Stomach (tissue), 9 donors: ENCODE measurements around the gene KLKB1. TPM values are rescaled to one million over a fixed set of nuclear protein-coding genes. Genes with fewer than 3 reads are reported as not detected.

ENCODE experiments used
- DNase-seq, 2 donors: peaks; one replicate each; pipeline versions ENCODE4 v3.0.0 to v3.0.0-alpha.2; 2013 to 2019
- H3K27ac ChIP-seq, 5 donors: fragments of 200-600 bp in 4 of 5; sonication (generic) in 4 of 5; one replicate each; pipeline ENCODE4 v1.5.1; 2013 to 2019; ENCODE audit warnings: mild to moderate bottlenecking in 1 of 5, moderate library complexity in 1 of 5
- H3K27me3 ChIP-seq, 3 donors: fragments of 200-600 bp; sonication (generic); one replicate each; pipeline ENCODE4 v1.5.1; 2017 to 2019; ENCODE audit warnings: mixed run types in 1 of 3
- H3K36me3 ChIP-seq, 4 donors: fragments of 200-600 bp; sonication (generic); 1 replicate in 3 of 4; 2 replicates in 1 of 4; pipeline ENCODE4 v1.5.1; 2016 to 2019
- H3K4me1 ChIP-seq, 4 donors: fragments of 200-600 bp; sonication (generic); one replicate each; pipeline ENCODE4 v1.5.1; 2016 to 2019
- H3K4me3 ChIP-seq, 4 donors: fragments of 200-600 bp; sonication (generic) in 3 of 4; one replicate each; pipeline ENCODE4 v1.5.1; 2016 to 2019; ENCODE audit warnings: mild to moderate bottlenecking in 1 of 4
- H3K9me3 ChIP-seq, 4 donors: fragments of 200-600 bp; sonication (generic); one replicate each; pipeline ENCODE4 v1.5.1; 2016 to 2019
- CTCF ChIP-seq, 7 experiments: fragments of 450-650 bp in 4 of 7; fragments of 200-600 bp in 3 of 7; sonication (generic) in 3 of 7; IDR thresholded peaks; one replicate each; pipeline ENCODE4 v1.5.1; 2016 to 2019; ENCODE audit warnings: antibody characterized with exemption in 7 of 7, control low read depth in 2 of 7, mild to moderate bottlenecking in 1 of 7
- EP300 ChIP-seq: sonication (generic); formaldehyde crosslinking; IDR thresholded peaks from one replicate; pipeline ENCODE4 v1.6.1; 2017; ENCODE audit warnings: antibody characterized with exemption
- POLR2A ChIP-seq, 4 donors: fragments of 450-650 bp; IDR thresholded peaks; one replicate each; pipeline ENCODE4 v1.6.1; 2016; ENCODE audit warnings: antibody characterized with exemption in 4 of 4, control low read depth in 2 of 4, mild to moderate bottlenecking in 1 of 4, moderate library complexity in 1 of 4
- POLR2AphosphoS5 ChIP-seq, 3 donors: sonication (generic); formaldehyde crosslinking; IDR thresholded peaks; one replicate each; pipeline ENCODE4 v1.6.1; 2016; ENCODE audit warnings: antibody characterized with exemption in 3 of 3
- WGBS, 5 donors: extraction: QIAGEN DNeasy Blood & Tissue Kit in 3 of 5; methylation state at CpG; one replicate each; pipeline versions ENCODE4 v1.1.5 to v1.1.7; 2013 to 2018; 5-methylcytosine and 5-hydroxymethylcytosine counted together
- intact Hi-C: fragments of 100-400 bp; cut with DNase I; formaldehyde crosslinking; loops from one replicate; pipeline ENCODE4 v1.15.1; 2023; ENCODE audit warnings: low total_unique reads
- polyA plus RNA-seq, 3 donors: library from polyadenylated mRNA; stranded (reverse); fragments of 200-250 nt; gene quantifications; one replicate each; pipeline ENCODE4 v1.2.3, GENCODE V29; 2013
- total RNA-seq, 5 donors: library from RNA; depleted of rRNA; stranded (reverse); fragments of >200 nt; gene quantifications; one replicate each; pipeline versions ENCODE4 v1.1.0 to v1.2.3, GENCODE V29; 2014 to 2016
- donor health status: healthy with polysubstance abuse.
- donor health status: Bipolar disorder and iron deficiency.
- donor health status: healthy.

Gene KLKB1
- total and polyA plus RNA-seq, 8 donors = 0.56 to 1.1 (median 0.66) TPM; not detected in 4

- Histone ChIP-seq H3K9me3 (no peaks in the 10 kb centered on the region), H3K36me3 (peaks cover 0 to 5% (median 0%) of the 10 kb centered on the region in 4 donors), H3K27me3 (no peaks in the 10 kb centered on the region), H3K4me3 (no peak overlapping the region), H3K4me1 (no peaks in the 10 kb centered on the region), H3K27ac (no peak overlapping the region)
- intact Hi-C loops = no loop called here
- TF ChIP-seq EP300 = no peak
- TF ChIP-seq CTCF (IDR thresholded peaks at IDR 0.05) = no peak
- TF ChIP-seq POLR2A (IDR thresholded peaks at IDR 0.05) = no peak
- TF ChIP-seq POLR2AphosphoS5 (IDR thresholded peaks at IDR 0.05) = no peak
- no peak for DNase-seq
- 63 to 71% (median 68%) methylated on average over 8 of the region's 8 CpGs for WGBS, 5 donors
These were observed 10.8 kb upstream of the KLKB1 start for GRCh38 chr4:186216465-186217024.

- DNase-seq = no peak
- 37 to 67% (median 47%) methylated on average over 1 of the region's 1 CpG for WGBS, 5 donors
These were observed 9.5 kb upstream of the KLKB1 start for GRCh38 chr4:186217733-186218293.

GRCh38 chr4:186221624-186222023 is 5.7 kb upstream of the KLKB1 start:
- no peak overlapping the region for H3K27ac ChIP-seq
- WGBS, 5 donors = 77 to 100% (median 82%) methylated on average over 1 of the region's 1 CpG

More at GRCh38 chr4:186217733-186218293, 9.5 kb upstream of the KLKB1 start:
- intact Hi-C loops = no loop called here
- TF ChIP-seq EP300 (no peak), POLR2A (IDR thresholded peaks at IDR 0.05) (no peak), CTCF (IDR thresholded peaks at IDR 0.05) (no peak), POLR2AphosphoS5 (IDR thresholded peaks at IDR 0.05) (no peak)
- Histone ChIP-seq H3K4me1 (no peaks in the 10 kb centered on the region), H3K27me3 (no peaks in the 10 kb centered on the region), H3K36me3 (no peaks in the 10 kb centered on the region), H3K9me3 (no peaks in the 10 kb centered on the region), H3K4me3 (no peak overlapping the region), H3K27ac (no peak overlapping the region)

GRCh38 chr4:186225848-186226247 is 1.5 kb upstream of the KLKB1 start:
- Histone ChIP-seq H3K4me1 (peaks cover 0 to 14% (median 0%) of the 10 kb centered on the region in 4 donors), H3K27ac (no peak overlapping the region), H3K4me3 (no peak overlapping the region), H3K36me3 (no peaks in the 10 kb centered on the region), H3K27me3 (no peaks in the 10 kb centered on the region), H3K9me3 (peaks cover 0 to 32% (median 16%) of the 10 kb centered on the region in 4 donors)
- intact Hi-C loops = no loop called here
- TF ChIP-seq CTCF (IDR thresholded peaks at IDR 0.05) = no peak
- no peak for DNase-seq

More at GRCh38 chr4:186221624-186222023, 5.7 kb upstream of the KLKB1 start:
- DNase-seq = no peak
- Histone ChIP-seq H3K27me3 (no peaks in the 10 kb centered on the region), H3K36me3 (no peaks in the 10 kb centered on the region), H3K9me3 (peaks cover 0 to 29% (median 16%) of the 10 kb centered on the region in 4 donors), H3K4me1 (no peaks in the 10 kb centered on the region), H3K4me3 (no peak overlapping the region)
- intact Hi-C loops = no loop called here
- TF ChIP-seq EP300 (no peak), CTCF (IDR thresholded peaks at IDR 0.05) (no peak), POLR2A (IDR thresholded peaks at IDR 0.05) (no peak), POLR2AphosphoS5 (IDR thresholded peaks at IDR 0.05) (no peak)
